Measurements from ENCODE around the gene SLC43A3. TPM values are rescaled to one million over a fixed set of nuclear protein-coding genes. Genes with fewer than 3 reads are reported as not detected.
"Not testable (repeated sequence)": the region's sequence is repeated elsewhere in the genome, so short reads cannot be mapped to it uniquely, and the experiment has no call there.

SLC43A3 gene
- total RNA-seq, 2 donors from 2014 or later = 10.6 to 13.8 TPM

- Mint-ChIP-seq H3K4me3 (no peak overlapping the region), H3K27me3 (ENCODE audit: insufficient read depth) (no peaks in the 10 kb centered on the region), H3K4me1 (peaks cover 7% of the 10 kb centered on the region), H3K27ac (no peak overlapping the region), H3K9me3 (no peaks in the 10 kb centered on the region), H3K36me3 (ENCODE audit: low read depth) (peaks cover 12% of the 10 kb centered on the region)
- 89 to 92% methylated on average over 2 to 4 of the region's 4 CpGs for WGBS, 2 experiments (ENCODE audit: insufficient coverage in 1 of 2, insufficient read length in 1 of 2)
- H3K4me3 ChIP-seq (ENCODE audit: low read length) = no peak overlapping the region
- H3K9ac ChIP-seq (ENCODE audit: extremely low read depth, low read length, poor library complexity, severe bottlenecking) = no peak overlapping the region
- no peak for TF ChIP-seq CTCF (conservative IDR thresholded peaks at IDR 0.05)
- H3K9me3 ChIP-seq (ENCODE audit: control insufficient read depth, low read length) = no peaks in the 10 kb centered on the region
- no peaks in the 10 kb centered on the region for H3K4me1 ChIP-seq (ENCODE audit: control insufficient read depth, insufficient read depth, low read length)
- no peaks in the 10 kb centered on the region for H3K36me3 ChIP-seq (ENCODE audit: control insufficient read depth, insufficient read depth, low read length)
- no peaks in the 10 kb centered on the region for H3K27me3 ChIP-seq (ENCODE audit: control insufficient read depth, insufficient read depth, low read length, poor library complexity, severe bottlenecking)
- H3K27ac ChIP-seq (ENCODE audit: low read depth, low read length) = no peak overlapping the region
- no peak for DNase-seq
Observed at GRCh38 chr11:57405271-57405860, 21.6 kb downstream of the SLC43A3 start.

GRCh38 chr11:57403802-57404147, 23.1 kb downstream of the SLC43A3 start:
- Mint-ChIP-seq H3K27ac (no peak overlapping the region), H3K27me3 (ENCODE audit: insufficient read depth) (no peaks in the 10 kb centered on the region), H3K9me3 (no peaks in the 10 kb centered on the region), H3K36me3 (ENCODE audit: low read depth) (peaks cover 4% of the 10 kb centered on the region), H3K4me3 (no peak overlapping the region), H3K4me1 (peaks cover 7% of the 10 kb centered on the region)
- Histone ChIP-seq H3K27ac (ENCODE audit: low read depth, low read length) (no peak overlapping the region), H3K36me3 (ENCODE audit: control insufficient read depth, insufficient read depth, low read length) (no peaks in the 10 kb centered on the region), H3K27me3 (ENCODE audit: control insufficient read depth, insufficient read depth, low read length, poor library complexity, severe bottlenecking) (peaks cover 10% of the 10 kb centered on the region), H3K4me3 (ENCODE audit: low read length) (no peak overlapping the region), H3K4me1 (ENCODE audit: control insufficient read depth, insufficient read depth, low read length) (no peaks in the 10 kb centered on the region), H3K9ac (ENCODE audit: extremely low read depth, low read length, poor library complexity, severe bottlenecking) (no peak overlapping the region), H3K9me3 (ENCODE audit: control insufficient read depth, low read length) (no peaks in the 10 kb centered on the region)
- DNase-seq = no peak
- WGBS, 2 experiments (ENCODE audit: insufficient coverage in 1 of 2, insufficient read length in 1 of 2) = 88% methylated on average over 2 of the region's 2 CpGs; no CpG with 5 or more reads in 1 of the 2 experiments
- no peak for TF ChIP-seq CTCF (conservative IDR thresholded peaks at IDR 0.05)

- not testable (repeated sequence) for H3K27ac Mint-ChIP-seq
Observed at GRCh38 chr11:57403003-57403801, 23.7 kb downstream of the SLC43A3 start.

More at GRCh38 chr11:57403003-57403801, 23.7 kb downstream of the SLC43A3 start:
- not testable (repeated sequence) for H3K9me3 ChIP-seq (ENCODE audit: control insufficient read depth, low read length); H3K9me3 Mint-ChIP-seq; H3K27ac ChIP-seq (ENCODE audit: low read depth, low read length); H3K27me3 Mint-ChIP-seq (ENCODE audit: insufficient read depth); H3K4me1 ChIP-seq (ENCODE audit: control insufficient read depth, insufficient read depth, low read length); H3K4me1 Mint-ChIP-seq; DNase-seq; H3K9ac ChIP-seq (ENCODE audit: extremely low read depth, low read length, poor library complexity, severe bottlenecking); H3K36me3 ChIP-seq (ENCODE audit: control insufficient read depth, insufficient read depth, low read length); H3K4me3 ChIP-seq (ENCODE audit: low read length); H3K4me3 Mint-ChIP-seq; H3K36me3 Mint-ChIP-seq (ENCODE audit: low read depth)
- WGBS, 2 experiments (ENCODE audit: insufficient coverage in 1 of 2, insufficient read length in 1 of 2) = 89 to 96% methylated on average over 2 to 6 of the region's 6 CpGs
- peaks cover 15% of the 10 kb centered on the region for H3K27me3 ChIP-seq (ENCODE audit: control insufficient read depth, insufficient read depth, low read length, poor library complexity, severe bottlenecking)
